ENCODE data around the gene THSD7A.
"Not testable (repeated sequence)": the region's sequence is repeated elsewhere in the genome, so short reads cannot be mapped to it uniquely, and the experiment has no call there.

The THSD7A gene

DNA sequence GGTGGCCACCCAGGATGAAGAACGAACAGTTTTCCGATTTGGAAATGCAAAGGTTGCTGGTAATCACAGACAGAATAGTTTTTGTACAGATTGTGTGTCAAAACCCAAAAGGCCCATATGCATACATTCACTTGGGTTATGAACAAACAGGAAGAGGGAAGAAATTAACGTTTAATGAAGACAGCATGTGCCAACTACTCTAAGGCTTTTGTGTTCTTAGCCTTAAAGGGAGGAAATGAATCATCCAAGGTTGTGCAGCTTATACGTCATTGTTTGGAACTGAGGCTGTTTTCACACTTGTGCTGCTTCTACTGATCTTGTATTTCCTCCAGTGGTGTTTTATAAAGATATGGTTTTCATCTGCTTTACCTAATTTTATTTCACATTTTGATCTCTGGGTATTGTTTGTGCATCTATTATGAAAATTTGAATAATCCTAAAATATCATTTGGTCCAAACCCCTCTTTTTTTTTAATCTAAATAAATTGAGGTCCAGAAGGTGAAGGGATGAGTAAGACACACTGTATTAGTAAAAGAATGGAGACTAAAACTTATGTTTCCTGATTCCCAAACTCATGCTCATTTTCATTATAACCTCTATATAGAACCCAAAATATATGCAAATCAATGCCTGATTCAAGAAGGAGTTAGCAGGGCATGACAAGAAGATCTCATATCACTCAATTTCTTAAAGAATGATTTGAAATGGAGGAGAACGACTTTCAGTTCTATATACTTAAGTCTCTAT lies 373.1 kb downstream of the THSD7A start:
- no peak for DNase-seq (ENCODE audit: low spot score)

DNA sequence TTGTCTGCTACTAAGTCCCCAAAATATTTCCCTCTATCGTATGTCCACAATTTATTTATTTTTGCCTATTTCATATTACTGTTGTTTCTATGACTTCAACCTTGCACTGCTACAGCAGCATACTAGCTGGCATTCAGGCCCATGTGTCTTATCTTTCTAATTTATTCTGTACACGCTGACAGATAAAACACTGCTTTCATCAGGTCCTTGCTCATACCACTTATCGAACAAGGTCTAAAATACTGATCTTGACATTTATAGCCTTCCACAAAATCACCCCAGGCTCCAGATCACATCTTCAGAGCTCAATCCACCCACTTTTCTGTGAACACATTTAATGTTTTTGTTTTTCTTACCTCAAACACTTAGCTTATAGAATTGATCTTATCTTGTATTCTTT lies 374.6 kb downstream of the THSD7A start:
- DNase-seq (ENCODE audit: low spot score), result no peak

DNA sequence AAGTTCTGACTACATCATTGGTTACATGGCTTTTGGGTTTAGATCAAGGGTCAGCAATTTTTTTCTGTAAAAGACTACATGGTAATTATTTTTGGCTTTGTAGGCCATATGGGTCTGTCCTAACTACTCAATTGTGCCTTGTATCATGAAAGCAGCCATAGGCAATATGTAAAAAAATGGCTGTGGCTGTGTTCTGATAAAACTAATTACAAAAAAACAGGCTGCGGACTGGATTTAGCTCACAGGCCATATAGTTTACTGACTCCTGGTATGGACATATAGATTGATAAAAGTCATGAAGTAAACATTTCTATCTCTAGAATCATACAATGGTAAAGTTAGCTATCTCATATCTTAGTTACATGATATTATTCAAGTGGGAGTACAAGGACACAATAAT lies 375.4 kb downstream of the THSD7A start:
- DNase-seq (ENCODE audit: low spot score), result no peak

DNA sequence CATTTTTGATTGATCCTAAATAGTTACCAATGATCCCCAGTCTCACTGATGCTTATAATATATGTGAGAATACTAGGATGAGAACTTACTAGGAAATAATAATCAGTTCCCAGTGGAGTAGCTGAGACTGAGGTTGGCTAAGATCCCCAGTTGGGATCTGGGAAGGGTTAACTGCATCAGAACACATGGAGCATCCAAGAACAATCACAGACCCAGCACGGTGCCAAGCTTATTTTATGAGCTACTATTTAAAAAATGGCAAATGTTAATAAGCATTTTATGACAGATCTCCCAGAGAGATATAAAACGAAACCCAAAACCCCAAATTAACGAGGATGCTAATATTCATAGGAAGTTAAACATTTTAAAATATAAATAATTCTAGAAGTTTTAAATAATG lies 379.5 kb downstream of the THSD7A start:
- DNase-seq (ENCODE audit: low spot score), result no peak

DNA sequence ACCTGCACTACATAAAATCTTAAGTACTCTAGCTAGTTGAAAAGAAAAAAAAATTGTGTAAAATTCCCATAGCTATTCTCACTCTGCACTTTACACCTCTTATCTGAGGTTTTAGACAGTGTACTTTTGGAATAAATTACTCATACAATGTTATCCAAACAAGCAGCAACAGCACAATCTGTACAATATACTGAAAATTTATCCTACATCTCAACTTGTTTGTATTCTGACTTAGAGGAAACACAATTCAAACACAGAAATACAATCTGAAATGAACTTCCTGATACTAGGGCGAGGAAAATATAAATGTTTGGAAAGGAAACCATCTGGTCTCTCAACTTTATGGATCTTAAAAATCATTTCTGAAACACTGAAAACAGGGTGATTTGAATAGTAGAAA lies 381.7 kb downstream of the THSD7A start:
- no peak for DNase-seq (ENCODE audit: low spot score)

DNA sequence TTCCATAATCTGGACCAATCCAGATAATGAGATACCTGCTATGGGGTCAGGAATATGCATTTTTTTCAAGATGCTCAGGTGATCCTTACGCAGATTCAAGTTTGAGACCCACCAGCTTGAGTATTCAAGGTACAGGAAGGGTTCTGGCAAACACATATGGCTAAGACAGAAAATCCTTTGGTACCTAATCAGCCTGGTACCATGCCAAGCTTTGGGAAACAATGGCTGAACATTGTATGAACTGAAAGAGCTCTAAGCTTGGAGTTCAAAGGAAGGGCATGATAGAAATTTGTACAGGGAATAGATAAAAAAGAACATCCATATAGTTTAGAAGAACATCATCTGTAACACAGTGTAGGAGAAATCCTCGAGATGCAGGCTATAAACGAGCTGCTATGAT lies 382.7 kb downstream of the THSD7A start:
- no peak for DNase-seq (ENCODE audit: low spot score)

DNA sequence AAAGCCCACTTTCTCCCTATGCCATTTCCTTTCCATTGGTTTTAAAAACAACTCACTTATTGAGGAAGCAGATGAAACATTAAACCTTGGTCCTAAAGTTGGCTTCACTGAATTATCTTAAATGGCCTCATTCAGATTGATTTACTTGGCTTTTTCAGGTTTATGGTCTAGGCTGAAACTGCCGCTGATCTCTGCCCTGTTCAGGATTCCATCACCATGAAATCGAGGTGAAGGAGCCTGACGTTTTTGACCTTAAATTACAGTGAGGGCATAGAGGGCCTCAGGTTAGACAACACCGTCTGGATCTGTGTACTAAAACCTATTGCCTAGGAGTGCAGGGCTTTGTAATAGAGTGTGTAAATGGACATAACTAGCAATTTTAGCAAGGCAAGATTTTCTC lies 383.7 kb downstream of the THSD7A start:
- DNase-seq (ENCODE audit: low spot score), result no peak

DNA sequence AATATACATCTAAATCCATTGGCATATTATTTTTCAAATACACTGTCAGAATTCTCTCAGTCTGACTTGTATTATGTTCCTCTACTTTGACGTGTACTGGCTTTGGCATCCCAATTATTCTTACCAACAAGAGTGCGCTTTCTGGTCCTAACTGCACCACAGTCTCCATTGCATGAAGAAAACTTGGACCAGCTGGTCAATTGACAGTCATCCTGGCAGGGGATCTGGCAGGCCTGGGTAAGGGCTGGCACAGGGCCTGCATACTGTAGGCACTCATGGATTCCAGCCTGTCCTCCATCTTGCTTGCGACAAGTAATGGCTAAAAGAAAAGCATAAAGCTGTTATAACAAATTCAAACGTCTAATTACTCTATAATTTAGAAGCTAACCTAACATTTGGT lies 384.9 kb downstream of the THSD7A start:
- DNase-seq (ENCODE audit: low spot score), result no peak

DNA sequence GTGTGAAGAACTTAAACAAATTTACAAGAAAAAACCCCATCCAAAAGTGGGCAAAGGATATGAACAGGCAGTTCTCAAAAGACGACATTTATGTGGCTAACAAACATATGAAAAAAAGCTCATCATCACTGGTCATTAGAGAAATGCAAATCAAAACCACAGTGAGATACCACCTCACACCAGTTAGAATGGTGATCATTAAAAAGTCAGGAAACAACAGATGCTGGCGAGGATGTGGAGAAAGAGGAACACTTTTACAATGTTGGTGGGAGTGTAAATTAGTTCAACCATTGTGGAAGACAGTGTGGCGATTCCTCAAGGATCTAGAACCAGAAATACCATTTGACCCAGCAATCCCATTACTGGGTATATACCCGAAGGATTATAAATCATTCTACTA lies 388.1 kb downstream of the THSD7A start:
- DNase-seq (ENCODE audit: low spot score), result not testable (repeated sequence)

DNA sequence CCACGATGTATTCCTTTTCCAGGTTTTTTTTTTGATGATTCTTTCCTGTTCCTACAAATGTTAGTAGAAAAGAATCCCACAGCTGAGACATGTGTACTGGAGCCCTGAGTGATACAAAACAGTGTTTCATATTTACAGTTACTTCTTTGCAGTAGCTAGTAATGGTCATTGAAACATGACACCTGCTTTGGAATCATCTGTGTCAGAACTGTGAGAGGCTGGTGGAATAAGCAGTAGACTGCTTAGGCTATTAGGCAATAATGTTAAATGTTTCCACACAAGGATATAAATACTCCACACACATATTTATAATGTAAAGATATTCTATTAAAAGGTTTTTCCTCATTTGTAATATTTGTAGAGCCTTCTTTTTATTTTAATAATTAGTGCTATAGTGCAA lies 394.0 kb downstream of the THSD7A start:
- no peak for DNase-seq (ENCODE audit: low spot score)

DNA sequence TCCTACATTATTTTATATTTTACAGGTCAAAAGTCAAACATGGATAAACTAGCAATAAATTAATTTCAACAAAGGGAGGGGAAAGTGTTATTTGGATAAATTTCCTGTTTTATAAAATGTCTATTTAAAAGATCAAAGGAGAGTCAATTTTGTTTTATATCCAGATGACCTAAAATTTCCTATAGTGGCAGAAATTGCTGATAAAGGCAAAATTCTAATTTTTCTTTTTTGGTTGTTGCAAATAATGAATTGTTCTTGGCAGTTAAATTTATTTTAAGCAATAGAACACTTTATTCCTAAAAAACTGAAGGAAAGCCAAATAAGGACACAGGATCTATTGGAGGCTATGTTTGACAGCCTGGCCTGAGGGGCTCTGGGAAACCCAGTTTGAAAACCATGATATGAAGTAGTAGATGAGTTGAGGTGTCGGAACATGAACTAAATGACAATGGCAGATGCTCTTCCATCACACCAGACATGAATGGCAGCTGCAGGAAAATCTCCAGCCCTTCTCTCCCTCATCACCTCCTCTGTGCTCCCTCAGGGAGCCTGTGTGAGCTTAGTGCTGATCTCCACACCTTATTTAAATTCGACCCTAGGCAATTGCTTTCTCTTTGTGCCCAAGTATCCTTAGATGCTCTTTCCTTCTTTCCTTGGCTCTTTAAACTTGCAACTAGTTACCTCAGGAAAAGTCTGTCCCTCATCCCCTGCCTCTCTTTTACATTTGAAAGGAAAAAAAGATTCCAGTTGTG lies 395.0 kb downstream of the THSD7A start:
- DNase-seq (ENCODE audit: low spot score), result no peak

DNA sequence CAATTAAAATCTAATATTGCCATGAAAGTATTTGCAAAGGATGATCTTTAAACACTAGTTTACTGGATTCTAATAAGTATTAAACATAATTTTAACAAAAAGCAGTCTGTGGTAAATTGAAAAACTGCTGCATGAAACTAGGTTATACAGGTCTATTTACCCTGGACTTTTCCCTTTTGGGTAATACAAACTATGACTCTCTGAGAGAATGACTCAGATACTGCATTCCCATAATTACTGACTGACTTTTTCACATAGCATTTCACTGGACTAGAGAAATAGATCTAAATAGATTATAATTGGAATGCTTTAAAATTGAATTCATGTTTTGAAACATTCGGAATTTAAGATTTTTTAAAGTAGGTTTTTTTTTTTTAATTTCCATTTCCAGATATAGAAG lies 395.7 kb downstream of the THSD7A start:
- no peak for DNase-seq (ENCODE audit: low spot score)

DNA sequence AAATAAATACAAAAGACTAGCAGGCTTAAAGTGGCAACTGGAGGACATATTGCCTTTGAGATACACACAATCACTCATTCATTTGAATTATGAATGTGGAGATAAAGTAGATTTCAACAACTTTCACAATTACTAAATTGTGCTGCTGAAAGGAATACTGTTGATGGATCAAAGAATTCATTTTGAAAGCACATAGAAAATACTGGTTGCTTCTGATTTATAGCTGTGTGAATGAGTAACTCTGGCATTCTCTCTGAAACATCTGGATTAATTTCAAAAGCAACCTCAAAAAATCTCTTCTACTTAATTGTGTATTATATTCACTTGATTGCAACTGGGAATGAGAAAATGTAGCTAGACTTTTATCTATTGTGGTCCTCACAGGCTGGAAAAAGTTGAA lies 397.6 kb downstream of the THSD7A start:
- no peak for DNase-seq (ENCODE audit: low spot score)

DNA sequence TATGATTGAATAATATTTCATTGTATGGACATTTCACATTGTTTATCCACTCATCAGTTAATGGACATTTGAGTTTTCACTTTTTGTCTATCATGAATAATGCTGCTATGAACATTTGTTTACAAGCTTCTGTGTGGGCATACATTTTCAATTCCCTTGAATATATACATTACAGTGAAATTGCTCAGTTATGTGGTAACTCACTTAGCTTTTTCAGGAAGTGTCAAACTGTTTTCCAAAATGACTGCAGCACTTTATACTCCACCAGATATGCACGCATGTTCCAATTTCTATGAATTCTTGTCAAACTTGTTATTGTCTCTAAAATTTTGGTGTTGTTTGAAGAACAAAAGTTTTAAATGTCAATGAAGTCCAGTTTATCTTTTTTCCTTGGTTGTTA lies 401.2 kb downstream of the THSD7A start:
- no peak for DNase-seq (ENCODE audit: low spot score)

DNA sequence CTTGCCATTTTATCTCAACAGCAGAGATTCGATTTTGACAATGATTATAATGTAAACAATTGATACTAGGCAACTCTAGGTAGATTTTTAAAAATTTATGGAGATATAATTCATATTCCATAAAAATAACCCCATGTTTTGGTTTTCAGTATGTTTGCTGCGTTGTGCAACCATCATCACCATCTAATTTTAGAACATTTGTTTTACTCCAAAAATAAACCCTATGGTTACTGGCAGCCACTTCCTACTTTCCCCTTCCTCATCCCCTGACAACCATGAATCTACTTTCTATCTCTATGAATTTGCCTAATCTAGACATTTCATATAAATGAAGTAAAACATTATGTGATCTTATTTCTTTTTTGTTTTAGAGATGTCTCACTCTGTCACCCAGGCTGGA lies 401.9 kb downstream of the THSD7A start:
- no peak for DNase-seq (ENCODE audit: low spot score)

DNA sequence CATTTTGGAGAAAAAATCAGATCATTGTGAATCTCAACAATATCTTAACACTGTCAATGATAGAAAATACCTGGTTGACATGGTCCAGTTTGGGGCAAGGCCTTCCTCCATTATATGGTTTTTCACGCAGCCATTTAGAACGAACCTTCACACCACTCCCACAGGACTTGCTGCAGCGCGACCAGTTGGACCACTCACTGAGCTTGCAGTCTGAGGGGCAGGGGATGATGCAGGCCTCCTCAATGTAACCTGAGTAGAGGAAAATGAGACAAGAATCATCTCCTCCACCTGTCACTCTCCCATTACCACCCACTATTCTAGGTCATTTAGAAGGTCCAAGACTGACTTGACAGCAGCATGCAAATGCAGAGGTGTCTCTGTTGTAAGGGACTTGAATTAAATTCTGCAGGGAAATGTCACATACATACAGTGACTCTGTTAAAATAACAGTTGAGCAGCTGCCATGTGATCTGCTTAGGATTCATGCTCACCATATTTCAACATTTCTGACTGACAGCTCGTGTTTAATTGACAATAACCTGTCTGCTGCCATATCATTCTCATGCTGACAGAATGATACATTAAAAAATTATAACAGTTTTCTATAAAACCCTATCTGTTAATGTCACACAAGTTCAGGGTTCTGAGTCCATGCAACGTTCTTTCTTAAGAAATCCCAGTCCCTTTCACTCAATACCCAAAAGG lies 403.0 kb downstream of the THSD7A start:
- no peak for DNase-seq (ENCODE audit: low spot score)

DNA sequence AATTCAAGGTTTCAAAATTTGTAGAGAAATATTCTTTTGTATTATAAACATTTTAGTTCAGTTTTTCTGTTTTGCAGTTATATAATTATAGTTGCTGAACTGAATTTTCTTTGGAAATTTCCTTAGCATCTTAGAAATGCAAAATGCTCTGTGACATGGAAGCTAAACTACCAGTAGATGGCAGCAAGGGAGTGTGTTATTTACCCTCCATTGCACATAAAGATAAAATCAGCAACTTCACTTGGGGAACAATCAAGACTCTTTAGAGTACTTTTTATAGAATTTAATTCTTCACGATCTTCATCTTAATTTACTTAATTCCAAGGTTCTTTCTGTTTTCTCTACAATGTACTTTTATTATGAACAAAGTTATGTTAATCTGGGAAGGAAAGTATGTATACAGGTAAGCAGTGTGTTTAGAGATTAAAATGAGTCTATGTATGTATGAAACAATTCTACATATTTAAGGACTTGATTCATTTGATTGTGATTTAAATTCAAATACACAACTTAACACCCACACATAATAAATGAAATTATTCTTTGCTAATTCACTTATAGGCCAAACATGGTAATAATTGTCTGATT lies 404.2 kb downstream of the THSD7A start:
- peak; percentile 43 for DNase-seq (ENCODE audit: low spot score)

DNA sequence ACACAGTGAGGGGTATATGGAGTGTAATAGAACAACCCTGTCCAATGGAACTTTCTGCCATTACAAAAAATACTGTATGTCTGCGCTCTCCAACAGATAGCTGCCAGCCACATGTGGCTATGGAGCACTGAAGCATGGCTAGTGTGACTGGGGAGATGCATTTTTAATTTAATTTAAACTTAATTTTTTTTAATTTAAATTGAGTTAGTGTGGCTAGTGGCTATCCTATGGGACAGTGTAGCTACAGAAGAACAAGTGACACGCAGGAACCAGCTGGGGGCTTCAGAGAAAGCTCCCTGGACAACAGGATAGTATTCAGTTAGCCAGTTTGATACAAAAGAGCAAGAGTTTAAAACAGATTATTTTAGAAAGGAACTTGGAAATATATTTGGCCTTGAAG lies 408.0 kb downstream of the THSD7A start:
- DNase-seq (ENCODE audit: low spot score), result no peak

DNA sequence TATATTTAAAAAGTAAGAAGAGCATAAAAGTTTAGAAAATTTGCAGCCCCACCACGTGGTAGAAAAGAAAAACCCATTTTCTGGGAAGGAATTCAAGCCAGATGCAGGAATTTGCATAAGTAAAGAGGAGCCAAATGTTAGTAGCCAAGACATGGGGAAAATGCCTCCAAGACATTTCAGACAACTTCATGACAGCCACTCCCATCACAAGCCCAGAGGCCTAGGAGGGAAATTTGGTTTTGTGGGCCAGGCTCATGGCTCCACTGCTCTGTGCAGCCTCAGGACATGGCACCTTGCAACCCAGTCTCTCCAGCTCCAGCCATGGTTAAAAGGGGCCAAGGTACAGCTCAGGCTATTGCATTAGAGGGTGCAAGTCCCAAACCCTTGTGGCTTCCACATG lies 411.9 kb downstream of the THSD7A start:
- no peak for DNase-seq (ENCODE audit: low spot score)

DNA sequence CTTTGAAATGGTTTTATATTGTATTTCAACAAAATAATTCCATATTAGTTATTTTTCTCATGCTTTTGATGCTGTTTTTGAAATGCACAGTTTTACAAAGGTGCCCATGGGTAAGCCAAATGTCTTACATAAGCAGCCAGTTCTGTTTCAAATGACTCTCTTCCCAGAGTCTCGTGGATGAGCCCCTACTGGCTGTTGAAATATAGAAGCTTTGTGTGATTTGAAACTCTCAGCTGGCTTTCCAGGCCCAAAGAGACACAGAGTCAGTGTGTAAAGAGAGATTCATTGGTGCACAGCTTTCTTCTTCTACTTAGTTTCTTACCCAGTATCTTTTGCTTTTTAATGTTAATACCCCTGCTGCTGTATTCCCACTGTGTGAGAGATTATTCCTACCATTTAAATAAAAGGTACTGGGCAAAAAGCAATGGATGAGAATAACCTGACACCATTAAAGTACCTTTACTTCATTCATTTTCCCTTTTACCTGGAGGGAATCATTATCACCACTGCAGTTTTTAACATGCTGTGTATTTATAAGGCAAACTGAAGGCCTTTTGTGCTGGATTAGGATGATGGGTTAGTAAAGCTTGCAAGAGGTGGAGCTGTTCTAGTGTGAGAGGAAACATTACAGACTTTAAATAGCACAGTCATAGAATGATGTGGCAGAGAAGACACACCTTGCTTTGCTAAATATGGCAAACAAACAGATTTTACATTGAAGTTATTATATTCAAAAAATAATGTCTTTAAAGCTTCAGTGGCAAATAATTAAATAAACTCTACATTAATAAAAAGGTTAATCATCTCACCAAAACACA lies 415.1 kb downstream of the THSD7A start:
- DNase-seq (ENCODE audit: low spot score), result no peak

DNA sequence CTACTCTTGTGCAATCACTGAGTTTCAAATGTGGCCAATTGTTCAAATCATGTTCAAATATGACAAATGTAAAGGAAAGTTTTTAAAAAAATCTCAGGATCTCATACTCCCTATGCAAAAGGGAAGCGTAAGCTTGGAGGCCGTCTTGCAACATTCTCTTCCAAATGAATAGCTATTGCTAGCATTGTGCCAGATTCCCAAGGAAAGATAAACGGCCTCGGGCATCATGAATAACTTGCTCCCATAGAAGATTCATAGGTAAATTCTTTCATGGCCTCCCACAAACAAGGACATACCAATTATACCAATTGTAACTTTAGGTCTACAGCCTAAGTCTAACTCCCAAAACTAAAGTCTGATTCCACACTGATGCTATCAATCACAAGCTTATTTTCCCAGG lies 416.9 kb downstream of the THSD7A start:
- DNase-seq (ENCODE audit: low spot score), result no peak

DNA sequence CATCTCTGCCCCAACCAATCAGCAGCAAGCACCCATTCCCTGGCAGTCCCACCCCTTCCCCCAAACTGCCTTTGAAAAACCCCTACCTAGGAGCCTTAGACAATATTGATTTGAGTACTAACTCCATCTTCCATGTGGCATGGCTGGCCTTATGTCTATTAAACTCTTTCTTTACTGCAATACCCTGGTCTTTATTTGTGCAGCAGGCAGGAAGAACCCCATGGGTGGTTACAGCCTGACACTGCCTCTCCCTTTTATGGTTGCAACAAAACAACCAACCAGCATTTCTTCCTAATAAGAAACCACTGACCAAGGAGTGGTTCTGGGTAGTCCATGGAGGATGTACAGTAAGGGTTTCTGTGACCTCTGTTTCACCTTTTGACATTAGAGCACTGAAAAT lies 418.1 kb downstream of the THSD7A start:
- no peak for DNase-seq (ENCODE audit: low spot score)
